ENCODE measurements around the gene KLHDC10.

DNA sequence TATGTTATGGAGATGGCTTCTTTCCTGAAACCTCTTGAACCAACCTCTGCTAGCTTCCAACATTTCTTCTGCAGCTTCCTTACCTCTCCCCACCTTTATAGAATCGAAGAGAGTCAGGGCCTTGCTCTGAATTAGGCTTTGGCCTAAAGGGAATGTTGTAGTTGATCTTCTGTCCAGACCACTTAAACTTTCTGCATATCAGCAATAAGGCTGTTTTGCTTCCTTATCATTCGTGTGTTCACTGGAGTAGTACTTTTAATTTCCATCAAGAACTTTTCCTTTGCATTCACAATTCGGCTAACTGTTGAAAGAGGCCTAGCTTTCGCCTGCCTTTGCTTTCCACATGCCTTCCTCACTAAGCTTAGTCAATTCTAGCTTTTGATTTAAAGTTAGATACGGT lies 48.0 kb downstream of the KLHDC10 start:
- TF ChIP-seq POLR2A (IDR thresholded peaks at IDR 0.05) (no peak), POLR2AphosphoS5 (IDR thresholded peaks at IDR 0.05) (no peak)
